K562 treated with DMSO at 1 percent for 4 hours (cell line): ENCODE data around the gene TMSB4Y. TPM values are rescaled to one million over a fixed set of nuclear protein-coding genes. Genes with fewer than 3 reads are reported as not detected.

Source experiments
- total RNA-seq: library from RNA; unstranded; fragments of 300-600 nt; gene quantifications from 2 replicates; pipeline ENCODE4 v1.2.3, GENCODE V29; 2022; ENCODE audit not compliant: insufficient read depth

TMSB4Y gene
- not detected in 2 replicates for total RNA-seq

GRCh38 chrY:13703568-13703968 lies at the start of gene TMSB4Y:
TMSB4Y (plus strand) TSS chrY:13703899.

Other genes starting within 250 kb of the TMSB4Y start
- gene UTY, start 223.9 kb upstream of the TMSB4Y start, total RNA-seq: not detected in 2 replicates